H9 (cell line): ENCODE results near the gene ZNF775. TPM values are rescaled to one million over a fixed set of nuclear protein-coding genes. Genes with fewer than 3 reads are reported as not detected.

ENCODE experiments used
- DNase-seq: peaks from one replicate; pipeline ENCODE4 v3.0.0-alpha.2; 2017
- H2AFZ ChIP-seq: one replicate; pipeline ENCODE4 v1.6.1; 2013; ENCODE audit warnings: mild to moderate bottlenecking, low read length, control low read depth, moderate library complexity
- H2AK5ac ChIP-seq: 2 replicates; pipeline ENCODE4 v1.6.1; 2013; ENCODE audit warnings: low read length, control low read depth, mixed read lengths; ENCODE audit not compliant: insufficient read length
- H2BK120ac ChIP-seq: one replicate; pipeline ENCODE4 v1.6.1; 2013; ENCODE audit warnings: low read depth, mild to moderate bottlenecking, low read length, control low read depth, inconsistent platforms; ENCODE audit not compliant: poor library complexity, severe bottlenecking
- H2BK12ac ChIP-seq: 2 replicates; pipeline ENCODE4 v1.6.1; 2013; ENCODE audit warnings: low read length, control low read depth, mixed read lengths, low read depth; ENCODE audit not compliant: insufficient read length
- H2BK15ac ChIP-seq: 2 replicates; pipeline ENCODE4 v1.6.1; 2013; ENCODE audit warnings: low read depth, low read length, control low read depth
- H2BK20ac ChIP-seq: one replicate; pipeline ENCODE4 v1.6.1; 2013; ENCODE audit warnings: low read depth, mild to moderate bottlenecking, low read length, control low read depth, inconsistent platforms; ENCODE audit not compliant: poor library complexity, severe bottlenecking
- H2BK5ac ChIP-seq: 2 replicates; pipeline ENCODE4 v1.6.1; 2013; ENCODE audit warnings: low read length, control low read depth, mixed read lengths; ENCODE audit not compliant: insufficient read length
- H3K14ac ChIP-seq: 2 replicates; pipeline ENCODE4 v1.6.1; 2013; ENCODE audit warnings: low read length, control low read depth; ENCODE audit not compliant: insufficient read depth
- H3K18ac ChIP-seq: 2 replicates; pipeline ENCODE4 v1.6.1; 2013; ENCODE audit warnings: low read depth, mild to moderate bottlenecking, mixed read lengths, low read length, control low read depth; ENCODE audit not compliant: insufficient read length
- H3K23ac ChIP-seq: 2 replicates; pipeline ENCODE4 v1.6.1; 2013; ENCODE audit warnings: low read length, control low read depth, mixed read lengths, low read depth; ENCODE audit not compliant: insufficient read length
- H3K23me2 ChIP-seq: 2 replicates; pipeline ENCODE4 v1.6.1; 2013; ENCODE audit warnings: low read depth, mild to moderate bottlenecking, mixed read lengths, low read length, control low read depth; ENCODE audit not compliant: insufficient read length, poor library complexity, severe bottlenecking
- H3K27ac ChIP-seq: 2 replicates; pipeline ENCODE4 v1.5.1; 2013; ENCODE audit warnings: low read length, control low read depth, mixed read lengths, low read depth; ENCODE audit not compliant: insufficient read length
- H3K27me3 ChIP-seq: 2 replicates; pipeline ENCODE4 v1.6.1; 2013; ENCODE audit warnings: low read length, control low read depth, inconsistent platforms; ENCODE audit not compliant: insufficient read depth
- H3K4ac ChIP-seq: 2 replicates; pipeline ENCODE4 v1.6.1; 2013; ENCODE audit warnings: low read depth, mild to moderate bottlenecking, control low read depth, inconsistent platforms, low read length, moderate library complexity
- H3K4me1 ChIP-seq: 2 replicates; pipeline ENCODE4 v1.6.1; 2013; ENCODE audit warnings: low read length, control low read depth, inconsistent platforms; ENCODE audit not compliant: insufficient read depth
- H3K4me2 ChIP-seq: 2 replicates; pipeline ENCODE4 v1.6.1; 2013; ENCODE audit warnings: low read length, control low read depth, mixed read lengths; ENCODE audit not compliant: insufficient read length, insufficient read depth
- H3K56ac ChIP-seq: 2 replicates; pipeline ENCODE4 v1.6.1; 2013; ENCODE audit warnings: low read depth, mild to moderate bottlenecking, mixed read lengths, low read length, control low read depth; ENCODE audit not compliant: insufficient read length
- H3K79me1 ChIP-seq: 2 replicates; pipeline ENCODE4 v1.6.1; 2013; ENCODE audit warnings: low read depth, mild to moderate bottlenecking, moderate library complexity, low read length, control low read depth, inconsistent platforms; ENCODE audit not compliant: insufficient read depth, poor library complexity, severe bottlenecking
- H3K79me2 ChIP-seq: 2 replicates; pipeline ENCODE4 v1.6.1; 2013; ENCODE audit warnings: low read length, control low read depth, inconsistent platforms; ENCODE audit not compliant: insufficient read depth
- H3K9ac ChIP-seq: 2 replicates; pipeline ENCODE4 v1.6.1; 2013; ENCODE audit warnings: low read length, control low read depth, mixed read lengths; ENCODE audit not compliant: insufficient read length; ENCODE audit errors: extremely low read depth
- H3K9me3 ChIP-seq: one replicate; pipeline ENCODE4 v1.6.1; 2013; ENCODE audit warnings: low read depth, low read length, inconsistent platforms; ENCODE audit not compliant: control insufficient read depth
- H3T11ph ChIP-seq: one replicate; pipeline ENCODE4 v1.6.1; 2013; ENCODE audit warnings: mild to moderate bottlenecking, low read length, control low read depth, inconsistent platforms
- H4K20me1 ChIP-seq: one replicate; pipeline ENCODE4 v1.6.1; 2013; ENCODE audit not compliant: control insufficient read depth, insufficient read length, insufficient read depth
- H4K5ac ChIP-seq: 2 replicates; pipeline ENCODE4 v1.6.1; 2013; ENCODE audit warnings: low read depth, mild to moderate bottlenecking, mixed read lengths, low read length, control low read depth; ENCODE audit not compliant: insufficient read length
- H4K8ac ChIP-seq: replicated peaks from 2 replicates; pipeline ENCODE4 v1.6.1; 2013; ENCODE audit warnings: low read length, control low read depth, mixed read lengths, low read depth; ENCODE audit not compliant: insufficient read length
- H4K91ac ChIP-seq: 2 replicates; pipeline ENCODE4 v1.6.1; 2013; ENCODE audit warnings: low read depth, mild to moderate bottlenecking, moderate library complexity, mixed read lengths, low read length, control low read depth; ENCODE audit not compliant: insufficient read length
- H3K27ac Mint-ChIP-seq, 3 experiments: 2 replicates in 2 of 3; 3 replicates in 1 of 3; pipeline ENCODE4 v1.8.0; 2020 to 2021; ENCODE audit warnings: mixed read lengths in 3 of 3, mild to moderate bottlenecking in 1 of 3, moderate library complexity in 1 of 3
- H3K27me3 Mint-ChIP-seq: 2 replicates; pipeline ENCODE4 v1.8.0; 2021; ENCODE audit warnings: low read depth, mild to moderate bottlenecking, moderate library complexity, mixed read lengths
- H3K36me3 Mint-ChIP-seq, 3 experiments: 2 replicates in 2 of 3; 3 replicates in 1 of 3; pipeline ENCODE4 v1.8.0; 2020 to 2021; ENCODE audit warnings: low read depth in 3 of 3, mixed read lengths in 3 of 3; ENCODE audit not compliant: insufficient read depth in 1 of 3
- H3K4me1 Mint-ChIP-seq, 2 experiments: 2 replicates each; pipeline ENCODE4 v1.8.0; 2020; ENCODE audit warnings: mixed read lengths in 2 of 2
- H3K4me3 Mint-ChIP-seq, 2 experiments: 2 replicates in 1 of 2; 3 replicates in 1 of 2; pipeline ENCODE4 v1.8.0; 2020 to 2021; ENCODE audit warnings: mild to moderate bottlenecking in 2 of 2, mixed read lengths in 2 of 2, moderate library complexity in 1 of 2
- H3K9me3 Mint-ChIP-seq, 2 experiments: 2 replicates in 1 of 2; 3 replicates in 1 of 2; pipeline ENCODE4 v1.8.0; 2020; ENCODE audit warnings: mild to moderate bottlenecking in 2 of 2, mixed read lengths in 2 of 2, moderate library complexity in 1 of 2
- CTCF ChIP-seq: fragments of 200-600 bp; sonication (generic); conservative IDR thresholded peaks from 3 replicates; pipeline ENCODE4 v1.8.0; 2021; ENCODE audit warnings: antibody characterized with exemption, mild to moderate bottlenecking
- WGBS: extraction: QIAGEN DNeasy Blood & Tissue Kit; methylation state at CpG from one replicate; pipeline ENCODE4 v1.1.7; 2013; ENCODE audit warnings: missing lambda C conversion rate, low lambda C conversion rate, mixed read lengths; ENCODE audit not compliant: insufficient read length; ENCODE audit errors: extremely low coverage; 5-methylcytosine and 5-hydroxymethylcytosine counted together
- total RNA-seq: library from RNA; stranded (reverse); gene quantifications from 2 replicates; pipeline ENCODE4 v1.2.1, GENCODE V29; 2021

ZNF775 gene
- total RNA-seq, 1 experiment from 2014 or later = 10.5 TPM

- H3K4me1 ChIP-seq = peaks cover 12% of the 10 kb centered on the region; the same call in 1 of the 2 replicates
- no peak overlapping the region for H3K18ac ChIP-seq
- DNase-seq = no peak
- H3K9me3 Mint-ChIP-seq = no peaks in the 10 kb centered on the region
- H3K23me2 ChIP-seq = peaks cover 11% of the 10 kb centered on the region
- no peak overlapping the region for H3K9ac ChIP-seq
- H4K20me1 ChIP-seq = no peaks in the 10 kb centered on the region
- H3K79me2 ChIP-seq = peaks cover 4% of the 10 kb centered on the region; the same call in 1 of the 2 replicates
- H3K14ac ChIP-seq = no peak overlapping the region; the same call in 1 of the 2 replicates
- no peak overlapping the region for H2BK12ac ChIP-seq
- H2BK120ac ChIP-seq = no peak overlapping the region
- no peaks in the 10 kb centered on the region for H3K27me3 Mint-ChIP-seq
- no peaks in the 10 kb centered on the region for H3K79me1 ChIP-seq
- WGBS = no CpG with 5 or more reads among the region's 6 CpGs
- no peak overlapping the region for H4K5ac ChIP-seq
- H3K27ac Mint-ChIP-seq = peak overlapping the region in 2 of 3 experiments; percentile 8 to 66; a peak in 4 of 7 replicates
- H3T11ph ChIP-seq = no peak overlapping the region
- H3K27ac ChIP-seq = no peak overlapping the region
- H2BK15ac ChIP-seq = no peak overlapping the region
- H3K4me3 Mint-ChIP-seq = peak overlapping the region in 1 of 2 experiments; percentile 33; a peak in 1 of 5 replicates
- no peak overlapping the region for H2AK5ac ChIP-seq
- H4K91ac ChIP-seq = no peak overlapping the region
- H2BK5ac ChIP-seq = no peak overlapping the region
- no peak overlapping the region for H4K8ac ChIP-seq
- no peak overlapping the region for H2BK20ac ChIP-seq
- H3K23ac ChIP-seq = no peak overlapping the region
- H3K4me1 Mint-ChIP-seq = peaks cover 60 to 70% of the 10 kb centered on the region in 2 experiments
- no peak for TF ChIP-seq CTCF
- H3K56ac ChIP-seq = no peak overlapping the region
- H3K9me3 ChIP-seq = no peaks in the 10 kb centered on the region
- no peak overlapping the region for H2AFZ ChIP-seq
- peaks cover 26 to 36% (median 26%) of the 10 kb centered on the region in 3 experiments; a peak in 6 of 7 replicates for H3K36me3 Mint-ChIP-seq
- no peaks in the 10 kb centered on the region for H3K27me3 ChIP-seq
- no peak overlapping the region for H3K4me2 ChIP-seq
- H3K4ac ChIP-seq = no peak overlapping the region
These were observed 2.6 kb upstream of the ZNF775 start for GRCh38 chr7:150376560-150376959.
